ENCODE measurements around the gene EML6.
"Not testable (repeated sequence)": the region's sequence is repeated elsewhere in the genome, so short reads cannot be mapped to it uniquely, and the experiment has no call there.

The EML6 gene

DNA sequence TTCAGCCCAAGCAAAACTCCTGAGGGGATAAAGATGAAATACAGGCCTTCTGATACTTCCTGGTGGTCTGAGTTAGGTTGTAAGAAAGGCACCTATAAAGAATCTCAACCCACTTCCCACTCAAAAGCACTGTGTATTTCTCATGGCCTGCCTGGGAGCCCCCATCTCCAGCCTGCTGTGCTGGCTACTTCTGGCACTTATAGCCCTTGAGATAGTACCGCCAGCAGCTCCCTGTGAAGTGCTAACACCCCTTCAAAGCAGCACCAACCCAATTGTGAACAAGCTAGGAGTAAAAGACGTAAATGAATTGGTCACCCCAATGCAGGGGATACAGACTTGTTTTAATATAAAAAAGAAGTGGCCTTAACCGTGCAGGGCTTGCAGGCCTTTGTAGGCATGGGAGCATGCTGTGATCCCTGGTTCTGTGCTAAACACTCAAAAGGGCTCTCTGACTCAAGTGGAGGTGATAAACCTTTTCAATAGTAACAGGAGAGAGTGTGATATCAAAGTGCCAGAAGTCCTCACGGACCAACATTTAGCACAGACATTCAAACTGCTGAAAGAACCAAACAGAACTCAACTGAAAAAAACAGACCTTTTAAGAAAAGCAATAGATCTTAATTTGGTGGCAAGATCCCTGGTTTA is 246.0 kb downstream of the EML6 start:
- no peak for DNase-seq

DNA sequence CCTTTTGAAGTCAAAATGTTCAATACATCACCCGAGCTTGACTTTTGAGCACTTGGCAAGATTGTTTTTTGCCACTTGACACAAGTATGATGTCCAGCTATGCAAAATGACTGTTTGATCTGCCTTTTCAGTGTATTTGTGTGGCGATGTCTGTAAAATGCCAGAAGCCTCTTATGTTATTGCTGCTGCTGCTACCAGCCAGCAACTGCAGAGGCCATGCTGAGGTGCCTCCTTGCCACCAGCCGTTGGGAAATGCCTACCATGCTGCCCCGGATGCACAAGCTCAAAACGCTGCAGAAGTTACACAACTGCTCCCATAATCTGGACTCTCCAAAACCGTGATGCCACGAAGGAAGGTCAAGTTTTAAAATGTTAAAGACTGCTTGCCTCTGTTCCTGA is 246.5 kb downstream of the EML6 start:
- no peak for DNase-seq

DNA sequence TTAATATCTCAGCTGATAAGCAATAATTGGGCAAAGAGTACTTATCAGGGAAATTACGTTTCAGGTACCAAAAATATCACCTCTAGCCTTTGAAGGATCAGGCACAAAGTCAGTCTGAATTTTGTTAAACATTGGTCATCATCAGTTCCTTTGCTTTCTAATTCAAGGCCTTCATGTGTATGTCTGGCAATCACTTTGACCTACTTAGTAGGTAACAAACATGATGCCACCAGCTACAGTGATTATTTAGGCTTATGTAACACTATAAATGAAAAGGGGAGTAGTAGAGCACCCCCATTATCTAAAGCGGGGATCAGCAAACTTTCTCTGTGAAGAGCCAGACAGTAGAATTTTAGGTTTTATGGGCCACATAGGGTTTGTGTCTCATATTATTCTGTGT is 251.7 kb downstream of the EML6 start:
- DNase-seq: no peak

DNA sequence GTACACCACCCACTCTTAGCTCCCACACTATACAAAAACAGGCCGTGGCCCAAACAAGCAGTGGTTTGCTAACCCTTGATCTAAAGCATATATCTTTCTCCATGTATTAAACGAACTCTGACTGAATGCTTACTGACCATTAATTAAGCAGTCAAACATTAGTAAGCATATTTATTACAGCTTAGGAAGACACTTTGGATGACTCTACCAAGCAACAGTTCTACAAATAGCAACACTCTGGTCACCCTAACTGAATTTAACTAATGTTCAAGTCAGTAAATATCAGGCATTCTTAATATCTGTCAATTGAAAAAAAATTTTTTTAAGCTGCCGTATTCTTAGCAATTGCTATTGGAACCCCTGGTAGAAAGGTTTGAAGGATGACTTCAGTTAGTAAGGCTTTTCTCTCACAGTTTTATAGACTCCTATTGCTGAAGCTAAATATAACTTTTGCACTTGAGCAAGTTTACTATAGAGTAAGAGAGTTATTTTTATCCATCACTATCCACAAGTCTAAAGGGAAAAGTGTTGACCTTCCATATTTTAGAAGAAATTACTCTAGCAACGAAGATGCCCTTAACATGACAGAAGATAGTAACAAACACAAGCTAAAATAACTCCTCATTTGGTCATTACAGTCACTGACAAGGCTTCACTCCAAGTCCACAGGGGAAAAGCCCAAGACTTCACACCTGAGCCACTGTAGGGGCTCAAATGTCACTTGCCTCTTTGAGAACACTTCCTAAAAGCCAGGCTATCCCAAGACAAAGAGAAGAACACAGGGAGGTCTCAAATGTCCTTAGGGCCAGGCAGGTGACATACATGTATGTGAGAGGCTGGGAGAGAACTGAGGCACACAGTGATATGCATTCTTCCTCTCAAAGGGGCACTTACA is 252.4 kb downstream of the EML6 start:
- no peak for DNase-seq

DNA sequence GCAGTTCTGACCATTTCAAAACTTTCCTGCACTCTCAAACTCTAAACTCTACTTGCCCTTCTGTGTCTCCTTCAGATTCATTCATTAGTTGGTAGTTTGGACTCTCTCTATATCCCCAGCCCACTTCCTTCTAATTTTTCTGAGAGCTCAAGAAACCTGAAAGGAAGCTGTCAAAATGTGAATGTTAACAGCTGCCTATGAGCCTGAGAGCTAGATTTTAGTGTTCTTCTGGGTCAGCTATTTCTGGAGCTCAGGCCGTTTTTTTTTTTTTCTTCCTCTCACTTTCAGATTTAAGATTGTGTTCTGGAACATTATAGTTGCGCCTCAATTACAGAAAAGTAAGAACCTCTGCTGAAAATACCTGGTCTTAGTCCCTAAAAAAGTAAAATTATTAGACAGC is 253.7 kb downstream of the EML6 start:
- no peak for DNase-seq

DNA sequence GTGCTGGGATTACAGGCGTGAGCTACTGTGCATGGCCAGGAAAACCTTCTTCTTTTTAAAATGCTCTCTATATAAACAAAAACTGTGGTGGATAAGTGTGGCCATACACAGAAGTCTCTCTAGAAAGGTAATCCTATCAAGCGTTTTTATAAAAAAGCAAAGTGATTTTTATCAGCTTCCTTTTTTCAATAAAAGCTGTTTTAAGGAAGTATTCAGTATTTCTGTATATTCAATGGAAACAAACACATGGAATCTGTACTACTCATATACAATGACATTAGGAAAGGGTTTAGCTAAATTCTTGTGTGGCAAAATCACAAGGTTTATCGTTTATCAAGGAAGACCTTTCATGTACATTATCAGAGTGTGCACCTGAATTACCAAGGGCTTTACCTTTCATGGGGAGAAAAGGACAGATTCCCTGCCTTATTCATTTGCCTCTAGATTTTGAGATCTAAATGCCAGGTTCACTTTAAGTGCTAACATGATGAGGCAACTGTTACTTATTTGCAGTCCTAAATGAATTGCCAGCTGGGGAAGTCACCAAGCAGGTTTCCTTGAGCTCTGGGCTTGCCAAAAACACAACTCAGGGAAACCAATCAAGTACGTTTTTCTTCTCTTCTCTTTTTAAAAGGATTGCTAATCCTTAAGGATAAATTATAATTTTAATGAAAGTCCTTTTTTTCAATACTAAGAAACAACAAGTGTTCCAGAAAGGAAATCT is 256.0 kb downstream of the EML6 start:
- no peak for DNase-seq

DNA sequence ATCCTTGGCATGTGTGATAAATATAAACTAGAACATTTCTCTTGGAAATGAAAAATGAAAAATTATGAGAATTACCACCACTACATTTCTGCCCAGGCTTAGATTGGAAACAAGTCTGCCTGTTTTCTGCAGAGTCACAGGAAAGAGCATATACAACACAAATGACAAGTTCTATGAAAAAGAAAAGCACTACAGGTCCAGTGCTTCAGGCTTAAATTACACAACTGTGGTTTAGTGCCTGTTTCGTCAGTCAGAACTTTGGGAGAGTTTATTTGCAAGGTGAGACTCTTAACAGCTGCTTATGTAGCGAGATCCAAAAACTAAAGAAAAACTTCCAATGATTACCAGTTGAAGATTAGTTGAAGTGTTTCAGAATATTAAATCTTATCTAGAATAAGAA is 257.9 kb downstream of the EML6 start:
- DNase-seq: no peak

DNA sequence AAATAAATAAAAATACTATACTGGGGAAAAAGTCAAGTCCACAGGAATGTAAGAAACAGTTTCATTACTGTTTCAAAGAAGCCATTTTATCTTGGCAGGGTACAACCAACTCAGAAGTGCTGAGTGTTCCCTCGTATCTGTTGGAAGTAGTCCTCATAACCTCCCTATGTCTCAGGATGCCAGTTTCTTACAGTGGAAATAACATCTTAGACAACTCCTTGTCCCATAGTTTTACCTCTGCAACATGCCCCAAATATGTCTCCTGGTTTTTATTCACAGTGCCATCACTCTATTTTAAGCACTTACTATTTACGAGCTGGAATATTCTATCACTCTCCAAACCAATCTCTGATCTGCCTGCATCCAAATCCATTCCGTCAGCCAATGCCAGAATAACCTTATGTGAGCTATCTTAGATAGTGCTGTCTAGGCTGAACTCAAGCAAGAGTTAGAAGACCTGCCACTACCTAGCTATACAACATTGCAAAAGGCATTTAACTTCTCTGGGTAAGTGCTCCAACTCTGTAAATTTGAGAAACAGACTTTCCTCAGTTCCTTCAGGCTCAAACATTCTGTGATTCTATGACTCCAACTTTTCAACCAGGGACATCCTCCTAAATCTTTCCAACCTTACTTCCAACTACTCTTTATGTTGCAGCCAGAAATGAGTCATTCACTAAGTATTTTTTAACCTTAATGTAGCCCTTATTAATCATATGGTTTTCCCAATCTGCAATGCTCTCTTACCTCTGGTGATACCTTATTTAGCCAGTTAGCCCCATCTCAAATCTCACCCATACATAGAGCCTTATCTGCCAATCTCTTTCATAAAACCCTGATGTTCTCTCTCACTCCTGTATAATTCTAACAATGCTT is 260.1 kb downstream of the EML6 start:
- no peak for DNase-seq

DNA sequence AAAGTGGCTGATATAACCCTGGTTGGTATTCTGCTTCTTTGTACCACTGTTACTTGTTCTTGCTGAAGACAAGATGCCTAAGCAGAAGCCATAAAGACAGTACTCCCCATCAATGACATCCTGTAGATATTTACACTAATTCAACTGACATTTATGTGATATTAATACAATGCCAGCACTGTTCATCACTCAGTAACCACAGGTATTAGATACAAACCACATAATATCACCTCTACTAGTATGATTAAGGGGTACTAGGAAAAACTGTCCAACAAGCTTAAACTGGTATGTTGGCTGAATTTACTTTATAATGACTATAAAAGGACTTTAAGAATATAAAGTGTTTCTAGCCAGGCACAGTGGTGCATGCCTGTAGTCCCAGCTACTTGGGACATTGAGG is 261.0 kb downstream of the EML6 start:
- no peak for DNase-seq

DNA sequence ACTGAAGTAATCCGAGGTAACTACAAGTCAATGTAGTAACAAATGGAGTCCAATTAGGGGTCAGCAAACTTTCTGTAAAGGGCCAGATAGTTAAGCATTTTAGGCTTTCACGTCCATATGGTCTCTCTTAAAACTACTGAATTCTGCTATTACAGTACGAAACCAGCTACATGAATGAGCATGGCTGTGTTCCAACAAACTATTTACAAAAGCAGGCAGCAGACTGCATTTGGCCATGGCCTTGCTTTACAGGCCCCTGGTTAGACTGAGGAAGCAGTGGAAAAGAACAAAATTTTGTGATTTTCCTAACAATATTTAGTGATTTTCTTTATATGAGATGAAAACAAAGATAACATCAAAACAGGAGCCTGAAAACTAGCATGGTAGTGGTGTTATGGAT is 262.8 kb downstream of the EML6 start:
- no peak for DNase-seq

DNA sequence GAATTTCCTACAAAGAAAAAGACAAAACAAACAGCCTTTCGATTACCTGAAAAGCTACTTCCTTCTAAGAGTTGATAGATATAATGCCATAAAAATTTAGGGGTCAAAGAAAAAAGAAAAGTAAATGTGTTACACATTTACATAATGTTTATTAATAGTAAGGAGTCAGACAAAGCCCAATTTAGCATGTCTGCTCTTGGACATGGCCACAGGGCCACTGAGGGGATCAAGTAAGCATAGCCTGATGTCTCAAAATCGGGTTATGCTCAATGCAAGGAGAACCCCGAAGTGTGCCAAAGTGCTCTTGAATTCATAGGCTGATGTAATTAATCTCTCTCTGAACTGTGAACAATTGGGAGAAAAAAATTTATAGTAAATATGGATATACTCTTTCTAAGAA is 265.1 kb downstream of the EML6 start:
- no peak for DNase-seq

DNA sequence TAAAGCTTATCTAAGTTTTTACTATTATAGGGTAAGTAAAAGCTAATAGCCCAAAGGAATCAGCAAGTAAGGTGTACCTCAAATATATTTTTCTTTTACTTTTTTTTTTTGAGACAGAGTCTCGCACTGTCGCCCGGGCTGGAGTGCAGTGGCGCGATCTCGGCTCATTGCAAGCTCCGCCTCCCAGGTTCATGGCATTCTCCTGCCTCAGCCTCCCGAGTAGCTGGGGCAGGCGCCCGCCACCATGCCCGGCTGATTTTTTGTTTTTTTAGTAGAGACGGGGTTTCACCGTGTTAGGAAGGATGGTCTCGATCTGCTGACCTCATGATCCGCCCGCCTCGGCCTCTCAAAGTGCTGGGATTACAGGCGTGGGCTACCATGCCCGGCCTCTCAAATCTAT is 267.2 kb downstream of the EML6 start:
- DNase-seq: not testable (repeated sequence)

DNA sequence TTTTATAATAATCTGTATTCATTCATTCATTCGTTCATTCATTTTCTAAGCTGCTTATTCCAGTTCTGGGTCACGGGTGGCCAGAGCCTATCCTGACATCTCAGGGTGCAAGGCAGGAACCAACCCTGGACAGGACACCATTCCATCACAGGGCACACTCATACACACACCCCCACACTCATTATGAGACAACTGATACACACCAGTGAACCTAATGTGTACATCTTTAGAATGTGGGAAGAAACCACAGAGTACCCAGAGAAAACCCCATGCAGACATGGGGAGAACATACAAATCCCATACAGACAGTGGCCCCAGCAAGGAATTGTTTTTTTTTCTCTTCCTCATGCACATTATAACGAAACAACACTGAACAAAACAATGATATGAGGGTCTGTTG is 272.1 kb downstream of the EML6 start:
- no peak for DNase-seq

DNA sequence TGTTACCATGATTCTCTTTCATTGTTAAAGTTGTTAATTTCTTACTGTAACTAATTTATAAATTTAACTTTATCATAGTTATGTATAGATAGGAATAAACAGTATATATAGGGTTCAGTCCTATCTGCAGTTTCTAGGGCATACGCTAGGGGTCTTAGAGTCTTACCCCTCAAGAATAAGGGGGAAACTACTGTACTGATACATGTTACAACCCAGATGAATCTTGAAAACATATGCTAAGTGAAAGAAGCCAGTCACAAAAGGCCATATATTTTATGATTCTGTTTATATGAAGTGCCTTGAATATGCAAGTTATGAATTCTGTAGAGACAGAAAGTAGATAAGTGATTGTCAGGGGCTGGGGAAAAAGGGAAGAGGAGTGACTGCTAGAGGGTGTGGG is 274.4 kb downstream of the EML6 start:
- no peak for DNase-seq

DNA sequence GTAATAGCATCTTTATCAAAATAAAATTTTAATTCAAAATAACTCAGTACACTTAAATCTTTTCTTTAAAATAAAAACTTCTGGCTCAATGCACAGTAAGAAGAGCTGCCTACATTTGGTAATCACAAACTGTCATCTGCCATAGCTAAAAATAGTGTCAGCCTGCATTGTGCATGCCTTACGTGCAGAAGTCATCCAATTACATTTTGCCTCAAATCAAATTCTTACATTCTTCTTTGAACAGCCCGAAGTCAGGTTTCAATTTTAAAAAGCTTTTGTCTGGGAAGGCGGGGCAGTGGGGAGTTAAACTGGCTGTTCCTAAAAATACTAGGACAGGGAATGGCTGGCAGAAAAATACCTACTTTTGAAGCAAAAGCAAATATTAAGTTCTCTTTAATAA is 275.7 kb downstream of the EML6 start:
- no peak for DNase-seq

DNA sequence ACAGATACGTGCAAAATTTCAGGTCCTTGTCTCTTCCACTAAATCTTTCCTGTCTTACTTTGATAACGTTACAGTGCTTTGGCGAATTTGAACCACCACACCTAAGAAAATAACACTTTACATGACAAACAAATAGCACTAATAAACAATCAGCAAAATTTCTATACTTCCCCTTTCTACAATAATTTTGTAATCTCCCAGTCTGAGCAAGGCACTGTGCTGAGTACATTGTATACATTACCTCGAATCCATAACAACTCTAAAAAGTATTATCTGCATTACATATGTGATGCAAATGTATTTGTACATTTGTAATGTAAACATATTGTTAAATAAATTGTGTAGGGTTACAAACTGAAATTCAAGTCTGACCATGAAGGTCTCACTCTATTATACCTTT is 276.9 kb downstream of the EML6 start:
- DNase-seq: no peak

DNA sequence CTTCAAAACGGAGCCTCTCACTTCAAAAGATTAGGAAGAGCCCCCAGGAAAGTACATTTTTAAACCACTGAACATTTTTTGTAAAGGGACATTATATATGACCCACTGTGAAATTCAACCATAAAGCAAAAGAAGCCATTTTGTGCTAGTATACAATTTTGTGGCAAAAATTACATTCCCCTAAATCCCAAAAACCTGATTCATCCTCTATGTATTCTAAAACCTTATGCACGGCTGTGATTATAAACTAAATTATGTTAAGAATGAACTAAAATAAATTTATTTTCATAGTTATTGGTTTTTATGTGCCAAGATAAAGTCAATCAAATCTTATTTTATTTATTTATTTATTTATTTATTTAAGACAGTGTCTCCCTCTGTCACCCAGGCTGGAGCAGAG is 278.3 kb downstream of the EML6 start:
- no peak for DNase-seq

DNA sequence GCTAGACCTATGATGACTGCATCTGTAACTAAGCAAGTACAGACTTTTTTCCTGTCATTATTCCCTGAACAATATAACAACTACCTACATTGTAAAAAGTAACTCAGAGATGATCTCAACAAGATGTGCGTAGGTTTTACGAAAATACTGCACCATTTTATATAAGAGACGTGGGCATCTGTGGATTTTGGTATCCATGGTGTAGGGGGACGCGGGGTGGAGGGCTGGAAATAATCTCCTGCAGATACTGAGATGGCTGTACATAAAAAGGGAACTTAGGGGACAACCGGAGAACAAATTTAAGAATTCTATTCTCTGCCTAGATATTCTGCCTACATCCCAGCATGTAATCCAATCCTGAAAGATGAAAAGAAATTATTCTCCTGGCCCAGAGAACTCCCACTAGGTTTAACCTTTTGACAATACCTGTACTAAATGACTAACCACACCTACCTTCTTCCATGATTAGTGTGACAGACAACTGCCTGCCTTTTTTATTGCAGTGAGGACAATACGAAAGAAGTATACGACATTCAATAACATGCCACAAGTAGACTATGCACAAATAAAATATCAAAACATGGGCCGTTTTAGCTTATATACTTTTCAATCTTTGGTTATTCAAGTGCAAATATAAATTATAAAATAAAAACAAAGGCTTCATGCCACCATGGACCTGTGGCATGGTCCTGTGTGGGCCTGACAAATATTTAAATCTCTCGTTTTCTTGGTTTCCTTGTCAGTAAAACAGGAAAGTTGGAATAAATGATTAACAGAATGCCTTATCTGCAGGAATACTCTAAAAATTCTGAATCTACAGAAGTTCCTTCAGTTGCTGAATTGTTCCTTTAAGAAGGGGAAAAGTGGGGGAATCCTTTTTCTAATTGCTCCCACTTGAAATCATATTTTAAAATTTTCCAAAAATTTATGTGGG is 280.5 kb downstream of the EML6 start:
- DNase-seq: no peak

DNA sequence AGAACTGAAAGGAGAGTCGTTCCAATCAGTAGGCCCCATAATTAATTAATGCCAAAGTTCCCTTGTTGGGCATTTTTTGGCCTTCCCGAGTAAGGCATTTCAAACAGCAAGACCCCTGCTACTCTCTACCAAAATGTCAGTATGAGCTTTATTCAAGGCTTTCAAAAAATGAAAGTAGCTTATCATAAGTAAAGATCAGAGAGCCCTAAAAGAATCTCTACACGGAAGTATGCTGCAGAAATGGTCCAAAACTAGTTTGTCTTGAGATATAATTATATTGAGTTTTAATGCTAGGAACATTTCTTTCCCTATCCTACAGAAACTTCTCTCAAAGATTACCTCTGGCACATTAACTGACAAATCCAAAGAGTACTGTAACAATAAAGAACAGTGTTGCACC is 282.8 kb downstream of the EML6 start:
- DNase-seq: no peak

DNA sequence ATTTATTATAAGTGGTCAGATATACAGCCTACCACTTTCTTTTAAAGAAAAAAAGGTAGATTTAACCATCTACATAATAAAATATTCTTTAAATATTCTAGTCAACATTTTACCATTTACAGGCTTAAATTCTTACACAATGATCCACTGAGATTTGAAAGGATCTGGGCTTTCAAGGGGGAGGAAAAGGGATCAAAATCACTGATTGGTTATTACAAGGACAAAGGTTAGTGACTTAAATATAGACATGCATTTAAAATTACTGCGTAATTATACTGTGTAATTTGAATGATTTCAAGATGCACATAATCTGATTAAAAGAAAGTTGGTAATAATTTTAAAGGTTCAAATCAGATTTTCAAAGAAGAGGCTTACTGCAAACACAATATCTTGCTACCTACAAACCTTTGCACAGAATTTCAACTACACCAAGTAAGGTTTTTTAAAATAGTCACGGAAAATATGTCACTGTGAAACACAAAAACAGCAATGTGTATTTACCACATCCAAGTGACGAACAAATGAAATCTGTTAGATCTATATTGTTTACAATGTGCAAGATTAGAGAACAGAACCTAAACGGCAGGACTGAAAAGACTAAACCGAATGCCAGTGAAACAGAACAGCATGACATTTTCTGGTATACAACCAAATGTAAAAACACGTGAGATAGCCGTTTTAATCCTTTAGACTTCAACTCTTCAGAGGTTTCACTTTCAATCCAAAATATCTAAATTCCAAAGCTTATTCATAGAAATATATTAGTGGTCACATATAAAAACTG is 286.0 kb downstream of the EML6 start:
- DNase-seq: no peak

DNA sequence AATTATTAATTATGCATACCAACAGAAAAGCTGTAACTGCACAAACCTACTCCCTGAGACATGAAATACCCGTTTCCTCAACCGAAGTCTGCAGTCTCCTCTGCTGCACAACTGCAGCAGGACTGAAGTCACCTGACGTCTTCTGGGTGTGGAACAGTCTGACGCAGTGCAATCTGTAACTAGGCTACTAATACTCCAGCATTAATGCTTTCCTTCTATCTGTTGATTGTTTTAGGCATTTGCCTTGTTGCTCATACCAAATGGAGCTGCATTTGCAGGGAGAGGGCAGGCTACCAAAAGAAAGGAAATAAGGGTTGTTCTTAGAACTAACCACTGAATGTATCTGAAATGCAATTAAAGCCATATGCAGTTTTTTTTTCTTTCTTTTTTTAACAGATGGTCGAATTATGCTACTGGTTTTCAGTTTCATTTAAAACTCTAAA is 286.7 kb downstream of the EML6 start:
- no peak for DNase-seq

All from activated gamma-delta T cell (primary cell).